ENCODE data around the gene KIF4B. TPM values are rescaled to one million over a fixed set of nuclear protein-coding genes. Genes with fewer than 3 reads are reported as not detected.

Gene KIF4B
- total RNA-seq, 1 donor from 2014 or later = not detected

GRCh38 chr5:154984946-154985516, 28.5 kb upstream of the KIF4B start:
- no peaks in the 10 kb centered on the region for H3K4me1 ChIP-seq
- H3K27me3 ChIP-seq = no peaks in the 10 kb centered on the region
- no peaks in the 10 kb centered on the region for H3K9me3 ChIP-seq
- H3K4me3 ChIP-seq = no peak overlapping the region
- TF ChIP-seq, protein P1, sequence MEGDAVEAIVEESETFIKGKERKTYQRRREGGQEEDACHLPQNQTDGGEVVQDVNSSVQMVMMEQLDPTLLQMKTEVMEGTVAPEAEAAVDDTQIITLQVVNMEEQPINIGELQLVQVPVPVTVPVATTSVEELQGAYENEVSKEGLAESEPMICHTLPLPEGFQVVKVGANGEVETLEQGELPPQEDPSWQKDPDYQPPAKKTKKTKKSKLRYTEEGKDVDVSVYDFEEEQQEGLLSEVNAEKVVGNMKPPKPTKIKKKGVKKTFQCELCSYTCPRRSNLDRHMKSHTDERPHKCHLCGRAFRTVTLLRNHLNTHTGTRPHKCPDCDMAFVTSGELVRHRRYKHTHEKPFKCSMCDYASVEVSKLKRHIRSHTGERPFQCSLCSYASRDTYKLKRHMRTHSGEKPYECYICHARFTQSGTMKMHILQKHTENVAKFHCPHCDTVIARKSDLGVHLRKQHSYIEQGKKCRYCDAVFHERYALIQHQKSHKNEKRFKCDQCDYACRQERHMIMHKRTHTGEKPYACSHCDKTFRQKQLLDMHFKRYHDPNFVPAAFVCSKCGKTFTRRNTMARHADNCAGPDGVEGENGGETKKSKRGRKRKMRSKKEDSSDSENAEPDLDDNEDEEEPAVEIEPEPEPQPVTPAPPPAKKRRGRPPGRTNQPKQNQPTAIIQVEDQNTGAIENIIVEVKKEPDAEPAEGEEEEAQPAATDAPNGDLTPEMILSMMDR (IDR thresholded peaks at IDR 0.05) = no peak
- intact Hi-C loops (cut with DNase I) = no loop called here
- H3K27ac ChIP-seq = no peak overlapping the region
- DNase-seq (ENCODE audit: low spot score in 2 of 2) = no peak
- no peaks in the 10 kb centered on the region for H3K36me3 ChIP-seq

- intact Hi-C loops (cut with DNase I) = no loop called here
- TF ChIP-seq, protein P1 (IDR thresholded peaks at IDR 0.05) = no peak
These were observed 27.4 kb upstream of the KIF4B start for GRCh38 chr5:154986151-154986550.

DNA sequence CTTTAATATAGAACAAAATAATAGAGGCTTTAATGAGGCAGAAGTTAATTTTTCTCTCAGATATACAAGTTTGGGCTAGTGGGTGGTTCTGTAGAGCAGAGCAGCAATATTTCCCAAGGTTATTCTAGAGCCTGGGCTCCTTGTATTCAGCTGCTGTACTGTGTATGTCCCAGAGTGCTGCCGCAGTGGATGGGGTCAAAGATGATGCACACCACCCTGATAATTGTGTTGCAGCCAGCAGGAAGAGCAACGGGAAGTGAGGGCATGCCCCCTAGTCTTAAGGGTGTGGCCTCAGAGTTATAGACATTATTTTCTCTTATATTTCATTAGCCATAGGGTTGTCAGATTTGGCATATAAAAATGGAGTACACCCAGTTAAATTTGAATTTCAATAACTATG, 23.9 kb upstream of the KIF4B start:
- DNase-seq (ENCODE audit: low spot score in 2 of 2) = no peak
- Histone ChIP-seq H3K36me3 (no peaks in the 10 kb centered on the region), H3K9me3 (no peaks in the 10 kb centered on the region), H3K4me3 (no peak overlapping the region), H3K27ac (no peak overlapping the region), H3K27me3 (no peaks in the 10 kb centered on the region), H3K4me1 (no peaks in the 10 kb centered on the region)
- TF ChIP-seq, protein P1 (IDR thresholded peaks at IDR 0.05) = no peak
- intact Hi-C loops (cut with DNase I) = no loop called here

More at GRCh38 chr5:154986151-154986550, 27.4 kb upstream of the KIF4B start:
- Histone ChIP-seq H3K4me3 (no peak overlapping the region), H3K36me3 (no peaks in the 10 kb centered on the region), H3K9me3 (no peaks in the 10 kb centered on the region), H3K4me1 (no peaks in the 10 kb centered on the region), H3K27ac (no peak overlapping the region), H3K27me3 (no peaks in the 10 kb centered on the region)
- no peak for DNase-seq (ENCODE audit: low spot score in 2 of 2)

DNA sequence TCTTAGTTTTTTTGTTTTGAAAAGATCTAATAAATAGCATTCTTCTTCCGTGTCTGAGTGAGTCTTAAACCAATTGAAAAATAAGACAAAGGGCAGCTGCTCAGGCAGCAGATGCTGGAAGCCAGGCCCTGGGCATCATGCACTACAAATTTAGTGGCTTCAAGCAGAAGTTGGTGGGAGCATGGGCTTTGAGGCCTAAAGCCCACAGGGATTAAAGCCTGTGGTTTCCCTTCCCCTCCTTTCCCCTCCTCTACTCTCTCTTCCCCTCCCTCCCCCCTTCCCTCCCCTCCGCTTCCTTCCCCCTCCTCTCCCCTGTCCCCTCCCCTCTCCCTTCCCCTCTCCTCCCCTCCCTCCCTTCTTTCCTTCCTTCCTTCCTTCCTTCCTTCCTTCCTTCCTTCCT, 20.1 kb upstream of the KIF4B start:
- Histone ChIP-seq H3K4me3 (no peak overlapping the region), H3K4me1 (no peaks in the 10 kb centered on the region), H3K36me3 (no peaks in the 10 kb centered on the region), H3K27ac (no peak overlapping the region), H3K9me3 (no peaks in the 10 kb centered on the region), H3K27me3 (no peaks in the 10 kb centered on the region)
- intact Hi-C loops (cut with DNase I) = no loop called here
- TF ChIP-seq, protein P1 (IDR thresholded peaks at IDR 0.05) = no peak
- DNase-seq (ENCODE audit: low spot score in 2 of 2) = no peak

- TF ChIP-seq, protein P1 (IDR thresholded peaks at IDR 0.05) = no peak
- Histone ChIP-seq H3K4me3 (no peak overlapping the region), H3K36me3 (no peaks in the 10 kb centered on the region), H3K27me3 (no peaks in the 10 kb centered on the region), H3K27ac (no peak overlapping the region), H3K9me3 (no peaks in the 10 kb centered on the region), H3K4me1 (no peaks in the 10 kb centered on the region)
- DNase-seq (ENCODE audit: low spot score in 2 of 2) = no peak
- intact Hi-C loops (cut with DNase I) = no loop called here
These were observed 17.9 kb upstream of the KIF4B start for GRCh38 chr5:154995679-154996078.

GRCh38 chr5:154997746-154998145, 15.8 kb upstream of the KIF4B start:
- H3K4me3 ChIP-seq = no peak overlapping the region
- DNase-seq (ENCODE audit: low spot score in 2 of 2) = no peak
- intact Hi-C loops (cut with DNase I) = no loop called here

More at GRCh38 chr5:154997746-154998145, 15.8 kb upstream of the KIF4B start:
- no peaks in the 10 kb centered on the region for H3K9me3 ChIP-seq
- no peak overlapping the region for H3K27ac ChIP-seq
- H3K4me1 ChIP-seq = no peaks in the 10 kb centered on the region
- TF ChIP-seq, protein P1 (IDR thresholded peaks at IDR 0.05) = no peak
- H3K36me3 ChIP-seq = no peaks in the 10 kb centered on the region
- H3K27me3 ChIP-seq = no peaks in the 10 kb centered on the region

Measured in ascending aorta (tissue), 2 donors.